AG04449 (cell line): ENCODE measurements around the gene GSG1L.

Experiments used
- CTCF ChIA-PET: fragments of 350-600 bp; formaldehyde crosslinking; extraction: SDS; loops from one replicate; lab custom pipeline; 2021; ENCODE audit warnings: antibody characterized with exemption; lab: Yijun Ruan, JAX
- POLR2A ChIA-PET: fragments of 400-600, 350-600 bp; formaldehyde crosslinking; extraction: SDS; loops from one replicate; lab custom pipeline; 2020; ENCODE audit warnings: antibody characterized with exemption, inconsistent platforms; lab: Yijun Ruan, JAX
- DNase-seq: peaks from one replicate; pipeline ENCODE4 v3.0.0-alpha.2; 2010; ENCODE audit warnings: low read depth, low spot score
- H3K4me3 ChIP-seq: 2 replicates; pipeline ENCODE4 v1.5.1; 2011; ENCODE audit warnings: low read depth, mild to moderate bottlenecking, control low read depth, low read length
- CTCF ChIP-seq: IDR thresholded peaks from one replicate; pipeline ENCODE4 v1.5.1; 2011; ENCODE audit warnings: mild to moderate bottlenecking, moderate library complexity, low read length, control low read depth, inconsistent platforms; ENCODE audit not compliant: insufficient read depth; ENCODE audit errors: missing control alignments

Gene GSG1L

GRCh38 chr16:28089205-28089991 lies 25.9 kb upstream of the GSG1L start:
- no peak for DNase-seq
- TF ChIP-seq CTCF, result no peak
- no peak overlapping the region for H3K4me3 ChIP-seq
- CTCF ChIA-PET, result interaction anchor here (1.6 to 2.3 kb wide), 2 partner anchors 18 to 128 kb away, joined by 3 to 12 read pairs; no protein-coding TSS in a partner anchor
- POLR2A ChIA-PET, result no interaction called here

DNA sequence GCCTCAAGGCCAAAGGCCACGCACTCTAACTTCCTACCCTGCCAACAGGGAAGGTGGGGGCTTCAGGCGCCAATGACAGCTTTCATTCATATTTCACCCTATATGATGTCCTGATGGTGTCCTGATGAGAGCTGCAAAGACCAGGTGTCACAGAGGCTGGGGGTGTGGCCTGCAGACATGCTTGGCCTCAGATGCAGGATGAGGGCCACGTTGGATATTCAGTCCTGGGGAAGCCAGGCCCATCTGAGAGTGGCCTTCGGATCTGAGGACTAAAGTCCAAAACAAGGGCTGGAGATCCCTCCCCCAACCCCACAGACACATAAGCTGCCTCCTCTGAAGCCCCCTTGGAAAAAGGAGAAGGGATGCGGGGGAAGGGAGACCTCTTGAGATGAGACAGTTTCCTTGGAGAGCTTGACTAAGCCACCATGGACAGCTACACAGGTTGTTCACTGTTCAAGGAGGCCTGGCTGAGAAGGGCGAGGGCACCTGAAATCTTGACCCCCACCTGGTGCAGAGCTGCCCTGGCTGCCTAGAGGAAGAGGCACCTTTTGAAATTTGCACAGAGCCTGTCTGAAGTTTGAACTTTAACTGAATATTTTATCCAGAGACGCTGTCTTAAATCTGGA lies 24.3 kb upstream of the GSG1L start:
- H3K4me3 ChIP-seq, result no peak overlapping the region
- TF ChIP-seq CTCF, result no peak
- POLR2A ChIA-PET, result interaction anchor here (1.2 kb wide), 1 partner anchor 8 kb away, joined by 3 read pairs; no protein-coding TSS in a partner anchor
- DNase-seq, result no peak
- CTCF ChIA-PET, result interaction anchor here (1.8 kb wide), 2 partner anchors 16 to 17 kb away, joined by 4 to 8 read pairs; no protein-coding TSS in a partner anchor

- POLR2A ChIA-PET, result interaction anchor here (1.2 kb wide), 1 partner anchor 9 kb away, joined by 3 read pairs; no protein-coding TSS in a partner anchor
- H3K4me3 ChIP-seq, result no peak overlapping the region
- no peak for TF ChIP-seq CTCF
- CTCF ChIA-PET, result interaction anchor here (1.8 kb wide), 2 partner anchors 15 to 16 kb away, joined by 4 to 8 read pairs; no protein-coding TSS in a partner anchor
- no peak for DNase-seq
Observed at GRCh38 chr16:28087140-28087660, 23.7 kb upstream of the GSG1L start.

GRCh38 chr16:28086186-28087139 lies 22.9 kb upstream of the GSG1L start:
- DNase-seq, result no peak
- no peak for TF ChIP-seq CTCF
- ChIA-PET CTCF (interaction anchor here (1.8 kb wide), 2 partner anchors 14 to 16 kb away, joined by 4 to 8 read pairs; no protein-coding TSS in a partner anchor), POLR2A (no interaction called here)
- H3K4me3 ChIP-seq, result no peak overlapping the region

DNA sequence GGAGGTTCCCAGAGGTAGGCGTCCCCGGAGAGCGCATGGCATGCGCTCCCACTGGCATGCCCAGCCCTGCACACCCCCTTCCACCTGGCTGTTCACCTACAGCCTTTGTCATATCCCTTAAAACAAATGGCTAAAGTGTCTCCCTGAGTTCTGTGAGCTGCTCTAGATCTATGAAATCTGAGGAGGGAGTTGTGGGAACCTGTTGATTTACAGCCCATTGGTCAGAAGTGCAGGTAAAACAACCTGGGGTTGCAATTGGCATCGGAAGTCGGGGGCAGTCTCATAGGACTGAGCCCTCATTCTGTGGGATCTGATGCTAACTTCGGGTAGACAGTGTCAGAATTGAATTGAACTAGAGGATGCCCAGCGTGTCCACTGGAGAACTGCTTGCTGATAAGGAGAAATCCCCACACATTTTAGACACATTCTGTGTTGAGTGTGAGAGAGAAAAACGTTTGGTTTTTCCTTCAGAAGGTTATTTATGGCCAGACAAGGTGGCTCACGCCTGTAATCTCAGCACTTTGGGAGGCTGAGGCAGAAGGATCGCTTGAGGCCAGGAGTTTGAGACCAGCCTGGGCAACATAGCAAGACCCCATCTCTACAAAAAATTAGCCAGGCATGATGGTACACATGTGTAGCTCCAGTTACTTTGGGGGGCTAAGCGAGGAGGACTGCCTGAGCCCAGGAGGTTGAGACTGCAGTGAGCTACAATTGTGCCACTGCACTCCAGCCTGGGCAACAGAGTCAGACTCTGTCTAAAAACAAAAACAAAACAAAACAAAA lies 22.1 kb upstream of the GSG1L start:
- POLR2A ChIA-PET, result no interaction called here
- CTCF ChIA-PET, result no interaction called here
- TF ChIP-seq CTCF, result no peak
- H3K4me3 ChIP-seq, result no peak overlapping the region
- no peak for DNase-seq
